Liver (tissue), 3 donors: ENCODE results near the gene H1-8.
A peak's percentile ranks its signal among the peaks of the same experiment; 100 is the strongest.

Source experiments
- CTCF ChIP-seq: fragments of 150-350 bp; IDR thresholded peaks from 2 replicates; pipeline ENCODE4 v1.5.1; 2017; ENCODE audit warnings: improper control_type of control experiment, low read depth, low read length; ENCODE audit not compliant: missing input control
- JUND ChIP-seq, 2 donors: IDR thresholded peaks; 2 replicates each; pipeline ENCODE4 v1.6.1; 2016; ENCODE audit warnings: antibody characterized with exemption in 2 of 2
- MAX ChIP-seq: IDR thresholded peaks from 2 replicates; pipeline ENCODE4 v1.6.1; 2016; ENCODE audit warnings: antibody characterized with exemption
- NR2F2 ChIP-seq: IDR thresholded peaks from 2 replicates; pipeline ENCODE4 v1.6.1; 2016; ENCODE audit warnings: antibody characterized with exemption
- REST ChIP-seq: IDR thresholded peaks from 2 replicates; pipeline ENCODE4 v1.6.1; 2016; ENCODE audit warnings: antibody characterized with exemption, mild to moderate bottlenecking
- TAF1 ChIP-seq: conservative IDR thresholded peaks from 2 replicates; pipeline ENCODE4 v1.6.1; 2016; ENCODE audit warnings: antibody characterized with exemption, mild to moderate bottlenecking
- donor health status: healthy.
- donor health status: healthy.

GRCh38 chr3:129554356-129555152 is 11.6 kb downstream of the H1-8 start:
- TF ChIP-seq CTCF (no peak), JUND (IDR thresholded peaks at IDR 0.05) (no peak), TAF1 (no peak), REST (no peak), MAX (no peak), NR2F2 (peak; percentile 29)
